Transverse colon (tissue), 3 donors: ENCODE measurements around the gene DLG5.

Experiments used
- CTCF ChIP-seq, 5 experiments: fragments of 200-600 bp in 3 of 5; fragments of 450-650 bp in 2 of 5; sonication (generic) in 3 of 5; IDR thresholded peaks; 1 replicate in 2 of 5; 2 replicates in 3 of 5; pipeline ENCODE4 v1.5.1; 2016 to 2017; ENCODE audit warnings: antibody characterized with exemption in 5 of 5, inconsistent platforms in 3 of 5, mild to moderate bottlenecking in 2 of 5, moderate library complexity in 1 of 5
- EP300 ChIP-seq: sonication (generic); formaldehyde crosslinking; IDR thresholded peaks from one replicate; pipeline ENCODE4 v1.6.1; 2017; ENCODE audit warnings: antibody characterized with exemption, low read depth
- POLR2A ChIP-seq: fragments of 450-650 bp; IDR thresholded peaks from one replicate; pipeline ENCODE4 v1.6.1; 2016; ENCODE audit warnings: antibody characterized with exemption, mild to moderate bottlenecking, moderate library complexity

- TF ChIP-seq EP300 (no peak), POLR2A (no peak), CTCF (IDR thresholded peaks at IDR 0.05) (no peak)
Observed at GRCh38 chr10:77770081-77770867, 156.3 kb downstream of the DLG5 start.
